ENCODE data around the gene MEF2A.

DNA sequence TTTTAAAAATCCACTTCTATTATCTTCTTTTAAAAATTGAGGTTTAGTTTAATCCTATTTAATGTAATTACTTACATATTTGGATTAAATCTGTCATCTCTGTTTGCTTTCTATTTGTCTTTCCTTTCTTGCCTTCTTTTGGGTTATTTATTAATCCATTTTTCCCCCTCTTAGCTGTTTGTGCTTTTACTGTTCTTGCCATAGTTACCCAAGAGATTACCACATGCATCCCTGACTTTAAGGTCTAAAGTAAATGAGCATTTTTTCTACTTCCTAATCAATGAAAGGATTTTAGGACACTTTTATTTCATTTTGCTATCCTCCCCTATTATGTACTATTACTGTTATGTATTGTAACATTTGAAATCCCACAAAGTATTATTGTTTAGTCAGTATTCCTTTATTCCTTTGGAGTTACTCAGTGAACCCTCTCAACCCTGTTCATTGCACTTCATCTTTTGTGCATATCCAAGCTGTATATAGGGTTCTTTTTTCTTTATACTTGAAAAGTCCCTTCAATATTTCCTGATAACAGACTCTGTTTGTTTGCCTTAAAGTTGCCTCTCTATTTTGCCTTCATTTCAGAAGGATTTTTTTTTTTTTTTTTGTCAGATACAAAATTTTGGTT lies 62.7 kb downstream of the MEF2A start:
- TF ChIP-seq, protein P1, sequence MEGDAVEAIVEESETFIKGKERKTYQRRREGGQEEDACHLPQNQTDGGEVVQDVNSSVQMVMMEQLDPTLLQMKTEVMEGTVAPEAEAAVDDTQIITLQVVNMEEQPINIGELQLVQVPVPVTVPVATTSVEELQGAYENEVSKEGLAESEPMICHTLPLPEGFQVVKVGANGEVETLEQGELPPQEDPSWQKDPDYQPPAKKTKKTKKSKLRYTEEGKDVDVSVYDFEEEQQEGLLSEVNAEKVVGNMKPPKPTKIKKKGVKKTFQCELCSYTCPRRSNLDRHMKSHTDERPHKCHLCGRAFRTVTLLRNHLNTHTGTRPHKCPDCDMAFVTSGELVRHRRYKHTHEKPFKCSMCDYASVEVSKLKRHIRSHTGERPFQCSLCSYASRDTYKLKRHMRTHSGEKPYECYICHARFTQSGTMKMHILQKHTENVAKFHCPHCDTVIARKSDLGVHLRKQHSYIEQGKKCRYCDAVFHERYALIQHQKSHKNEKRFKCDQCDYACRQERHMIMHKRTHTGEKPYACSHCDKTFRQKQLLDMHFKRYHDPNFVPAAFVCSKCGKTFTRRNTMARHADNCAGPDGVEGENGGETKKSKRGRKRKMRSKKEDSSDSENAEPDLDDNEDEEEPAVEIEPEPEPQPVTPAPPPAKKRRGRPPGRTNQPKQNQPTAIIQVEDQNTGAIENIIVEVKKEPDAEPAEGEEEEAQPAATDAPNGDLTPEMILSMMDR (IDR thresholded peaks at IDR 0.05): no peak
- TF ChIP-seq POLR2A (IDR thresholded peaks at IDR 0.05): no peak

Measured in body of pancreas (tissue), 4 donors.